GM12878 (cell line): ENCODE measurements around the gene BNIP1. TPM values are rescaled to one million over a fixed set of nuclear protein-coding genes. Genes with fewer than 3 reads are reported as not detected.

Source experiments
- ATAC-seq: fragments of 200-7000 bp; cut with Tn5 transposase; 3 replicates; pipeline ENCODE4 v1.9.1; 2020; ENCODE audit warnings: mild to moderate bottlenecking, moderate library complexity
- BruUV-seq: library from RNA; stranded (reverse); fragments of 400-500 nt; replicated peaks from 2 replicates; lab custom pipeline; 2021; lab: Mats Ljungman, UMichigan
- CTCF ChIA-PET: fragments of 300-600 bp; sonication (Branson Sonifier 250); formaldehyde crosslinking; extraction: SDS; loops from one replicate; lab custom pipeline; 2021; ENCODE audit warnings: inconsistent platforms; lab: Yijun Ruan, JAX
- POLR2A ChIA-PET: fragments of 350-600 bp; formaldehyde crosslinking; extraction: SDS; loops from one replicate; lab custom pipeline; 2021; ENCODE audit warnings: inconsistent platforms; lab: Charles Lee
- RAD21 ChIA-PET: fragments of 300-600 bp; sonication (Branson Sonifier 250); formaldehyde crosslinking; loops from one replicate; lab custom pipeline; 2023; ENCODE audit warnings: antibody characterized with exemption; ENCODE audit not compliant: unreplicated experiment; lab: Charles Lee
- SMC1A ChIA-PET: fragments of 300-600 bp; sonication (Branson Sonifier 250); formaldehyde crosslinking; loops from one replicate; lab custom pipeline; 2023; ENCODE audit not compliant: unreplicated experiment, uncharacterized antibody; lab: Charles Lee
- DNase-seq: peaks from one replicate; pipeline ENCODE4 v3.0.0-alpha.2; 2011; ENCODE audit warnings: low read depth, low spot score
- FAIRE-seq: peaks from 3 replicates; lab custom pipeline; 2011; peaks lifted over from hg19 to GRCh38; lab: Jason Lieb, UNC
- H2AFZ ChIP-seq: 2 replicates; pipeline ENCODE4 v1.6.0; 2011; ENCODE audit warnings: low read depth, low read length, control low read depth; ENCODE audit not compliant: control insufficient read depth
- H3K27ac ChIP-seq: 2 replicates; pipeline ENCODE4 v1.5.1; 2011; ENCODE audit warnings: control low read depth; ENCODE audit not compliant: control insufficient read depth, insufficient read depth
- H3K27me3 ChIP-seq, 2 experiments: replicated peaks in 1 of 2; 2 replicates each; pipeline versions ENCODE4 v1.6.0 to v1.6.1; 2011; ENCODE audit warnings: low read length in 1 of 2; ENCODE audit not compliant: control insufficient read depth in 2 of 2, insufficient read depth in 2 of 2
- H3K36me3 ChIP-seq, 2 experiments: 2 replicates each; pipeline ENCODE4 v1.5.1; 2011; ENCODE audit warnings: low read length in 1 of 2; ENCODE audit not compliant: control insufficient read depth in 2 of 2, insufficient read depth in 2 of 2
- H3K4me1 ChIP-seq: 2 replicates; pipeline ENCODE4 v1.6.1; 2011; ENCODE audit warnings: mild to moderate bottlenecking, low read length, moderate library complexity, mixed read lengths; ENCODE audit not compliant: control insufficient read depth, insufficient read depth
- H3K4me2 ChIP-seq: 2 replicates; pipeline ENCODE4 v1.6.0; 2011; ENCODE audit warnings: control low read depth; ENCODE audit not compliant: control insufficient read depth, insufficient read depth
- H3K4me3 ChIP-seq: fragments of 200-600 bp; sonication (generic); 2 replicates; pipeline ENCODE4 v1.5.1; 2016
- H3K79me2 ChIP-seq: 2 replicates; pipeline ENCODE4 v1.6.0; 2011; ENCODE audit warnings: low read length; ENCODE audit not compliant: control insufficient read depth, insufficient read depth
- H3K9ac ChIP-seq: 2 replicates; pipeline ENCODE4 v1.8.0; 2011; ENCODE audit warnings: low read length, control low read depth, mixed read lengths; ENCODE audit not compliant: control insufficient read depth, insufficient read depth
- H3K9me3 ChIP-seq: replicated peaks from 3 replicates; pipeline ENCODE4 v1.5.1; 2011; ENCODE audit warnings: mild to moderate bottlenecking, low read length; ENCODE audit not compliant: control insufficient read depth, insufficient read depth
- H4K20me1 ChIP-seq: 2 replicates; pipeline ENCODE4 v1.6.0; 2011; ENCODE audit not compliant: control insufficient read depth, insufficient read depth
- CUX1 ChIP-seq: IDR thresholded peaks from 2 replicates; pipeline ENCODE4 v1.6.1; 2012; ENCODE audit warnings: improper control_type of control experiment, low read depth, low read length; ENCODE audit not compliant: insufficient replicate concordance
- ESRRA ChIP-seq: IDR thresholded peaks from 2 replicates; pipeline ENCODE4 v1.6.1; 2012; ENCODE audit warnings: mild to moderate bottlenecking, low read length, improper control_type of control experiment
- MYC ChIP-seq: IDR thresholded peaks from 2 replicates; pipeline ENCODE4 v1.6.1; 2011; ENCODE audit warnings: mild to moderate bottlenecking, low read length, moderate library complexity, inconsistent platforms; ENCODE audit not compliant: insufficient read depth, insufficient replicate concordance, insufficient read length, severe bottlenecking
- NBN ChIP-seq: fragments of 450-650 bp; IDR thresholded peaks from 2 replicates; pipeline ENCODE4 v1.6.1; 2016
- RFX5 ChIP-seq: IDR thresholded peaks from 2 replicates; pipeline ENCODE4 v1.6.1; 2011; ENCODE audit warnings: low read depth, low read length, improper control_type of control experiment
- SUPT20H ChIP-seq: IDR thresholded peaks from 2 replicates; pipeline ENCODE4 v1.6.1; 2011; ENCODE audit warnings: low read depth, mild to moderate bottlenecking, low read length, moderate library complexity, borderline replicate concordance; ENCODE audit not compliant: control insufficient read depth
- TCF7 ChIP-seq: IDR thresholded peaks from 2 replicates; pipeline ENCODE4 v1.6.1; 2014; ENCODE audit warnings: antibody characterized with exemption, borderline replicate concordance
- USF2 ChIP-seq: IDR thresholded peaks from 2 replicates; pipeline ENCODE4 v1.6.1; 2011; ENCODE audit warnings: low read depth, low read length, improper control_type of control experiment, borderline replicate concordance
- ZNF622 ChIP-seq: fragments of 450-650 bp; IDR thresholded peaks from 2 replicates; pipeline ENCODE4 v1.6.1; 2017; ENCODE audit warnings: mild to moderate bottlenecking, inconsistent platforms
- WGBS: methylation state at CpG from one replicate; pipeline ENCODE4 v1.1.6; 2016; ENCODE audit warnings: low lambda C conversion rate; ENCODE audit not compliant: insufficient replicate concordance, insufficient coverage; ENCODE audit errors: missing lambda C conversion rate; 5-methylcytosine and 5-hydroxymethylcytosine counted together
- in situ Hi-C: fragments of 300-500 bp; cut with MboI; formaldehyde crosslinking; loops from 9 replicates; pipeline ENCODE4 v1.14.3; 2018; ENCODE audit warnings: mixed read lengths
- intact Hi-C: fragments of 100-400 bp; cut with micrococcal nuclease; formaldehyde crosslinking; loops from one replicate; pipeline ENCODE4 v1.14.2; 2022; ENCODE audit not compliant: unreplicated experiment
- polyA plus RNA-seq, 11 experiments: library from polyadenylated mRNA; depleted of rRNA in 4 of 11; unstranded in 6 of 11; stranded (reverse) in 5 of 11; fragments of >200 nt; fragmentation: Nextera tagmentation in 4 of 11; fragmentation: Illumina TruSeq in 1 of 11; extraction: Ambion mirVana in 4 of 11; extraction: Trizol in 1 of 11; gene quantifications; 1 replicate in 1 of 11; 2 replicates in 10 of 11; pipeline versions ENCODE4 v1.2.1 to v1.2.3, GENCODE V29; 2011 to 2016; ENCODE audit warnings: inconsistent platforms in 2 of 11, missing spikeins in 2 of 11, low read depth in 1 of 11
- total RNA-seq, 4 experiments: library from RNA; depleted of rRNA in 3 of 4; stranded (reverse); fragments of >200 nt in 3 of 4; fragmentation: Illumina TruSeq in 1 of 4; extraction: Trizol in 1 of 4; gene quantifications; 2 replicates each; pipeline versions ENCODE4 v1.2.1 to v1.2.3, GENCODE V29; 2013 to 2021
- TF ChIP-seq, protein P1 (sequence below), 3 experiments: IDR thresholded peaks in 2 of 3; conservative IDR thresholded peaks in 1 of 3; 2 replicates each; pipeline ENCODE4 v1.5.1; 2011; ENCODE audit warnings: low read depth in 3 of 3, low read length in 3 of 3, mild to moderate bottlenecking in 3 of 3, control low read depth in 2 of 3, moderate library complexity in 2 of 3, inconsistent platforms in 1 of 3, mixed read lengths in 1 of 3; ENCODE audit not compliant: control insufficient read depth in 2 of 3, insufficient read depth in 1 of 3; ENCODE audit errors: extremely low read depth in 1 of 3
- TF ChIP-seq, protein P2 (sequence below): IDR thresholded peaks from 2 replicates; pipeline ENCODE4 v1.6.1; 2011; ENCODE audit warnings: borderline replicate concordance, low read depth, mild to moderate bottlenecking, moderate library complexity, mixed read lengths, low read length; ENCODE audit not compliant: insufficient read depth; ENCODE audit errors: extremely low read length
- TF ChIP-seq, protein P3 (sequence below): fragments of 450-650 bp; conservative IDR thresholded peaks from 2 replicates; pipeline ENCODE4 v1.6.1; 2017; ENCODE audit warnings: mild to moderate bottlenecking, moderate library complexity

BNIP1 gene
- total and polyA plus RNA-seq, 10 of the 15 experiments (the other 5 are each of a cell fraction or from before 2014, with no cell fraction given), result 20.5 to 62.5 (median 27.4) TPM

DNA sequence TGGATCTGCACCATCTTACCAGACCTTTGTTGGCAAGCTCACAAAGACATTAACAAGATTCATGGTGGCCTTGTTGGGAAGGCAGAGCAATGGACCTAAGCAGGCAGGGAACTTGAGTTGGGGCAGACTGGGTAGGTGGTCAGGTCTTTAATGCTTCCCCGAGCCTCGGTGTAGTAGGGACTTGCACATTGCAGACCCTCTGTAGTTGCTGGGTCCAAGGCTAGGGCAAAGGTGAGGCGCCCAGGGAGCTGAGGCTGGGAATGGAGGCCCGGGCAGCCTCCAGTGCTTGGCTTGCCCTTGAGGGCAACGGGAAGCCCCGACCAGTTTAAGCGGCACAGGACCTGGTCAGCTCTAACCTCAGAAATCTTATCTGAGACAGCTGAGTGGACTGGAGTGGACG is 66.5 kb downstream of the BNIP1 start:
- Histone ChIP-seq H3K4me3 (no peak overlapping the region), H3K27me3 (no peaks in the 10 kb centered on the region), H3K79me2 (no peaks in the 10 kb centered on the region), H3K27ac (no peak overlapping the region), H3K36me3 (no peaks in the 10 kb centered on the region), H3K4me2 (no peak overlapping the region), H2AFZ (no peak overlapping the region), H3K4me1 (no peaks in the 10 kb centered on the region), H4K20me1 (no peaks in the 10 kb centered on the region), H3K9me3 (no peaks in the 10 kb centered on the region), H3K9ac (no peak overlapping the region)
- in situ Hi-C loops (no loop called here), intact Hi-C loops (no loop called here)
- ChIA-PET RAD21 (no interaction called here), SMC1A (no interaction called here), POLR2A (no interaction called here), CTCF (no interaction called here)
- 31% methylated on average over 8 of the region's 8 CpGs for WGBS
- no TSS peak for BruUV-seq
- ATAC-seq (no peak), DNase-seq (no peak), FAIRE-seq (no peak)
- no peak for TF ChIP-seq CUX1
- TF ChIP-seq ESRRA, result no peak
- TF ChIP-seq MYC, result no peak
- no peak for TF ChIP-seq ZNF622
- TF ChIP-seq NBN, result no peak
- no peak for TF ChIP-seq USF2
- TF ChIP-seq TCF7, result no peak
- no peak for TF ChIP-seq SUPT20H
- TF ChIP-seq, protein P1, sequence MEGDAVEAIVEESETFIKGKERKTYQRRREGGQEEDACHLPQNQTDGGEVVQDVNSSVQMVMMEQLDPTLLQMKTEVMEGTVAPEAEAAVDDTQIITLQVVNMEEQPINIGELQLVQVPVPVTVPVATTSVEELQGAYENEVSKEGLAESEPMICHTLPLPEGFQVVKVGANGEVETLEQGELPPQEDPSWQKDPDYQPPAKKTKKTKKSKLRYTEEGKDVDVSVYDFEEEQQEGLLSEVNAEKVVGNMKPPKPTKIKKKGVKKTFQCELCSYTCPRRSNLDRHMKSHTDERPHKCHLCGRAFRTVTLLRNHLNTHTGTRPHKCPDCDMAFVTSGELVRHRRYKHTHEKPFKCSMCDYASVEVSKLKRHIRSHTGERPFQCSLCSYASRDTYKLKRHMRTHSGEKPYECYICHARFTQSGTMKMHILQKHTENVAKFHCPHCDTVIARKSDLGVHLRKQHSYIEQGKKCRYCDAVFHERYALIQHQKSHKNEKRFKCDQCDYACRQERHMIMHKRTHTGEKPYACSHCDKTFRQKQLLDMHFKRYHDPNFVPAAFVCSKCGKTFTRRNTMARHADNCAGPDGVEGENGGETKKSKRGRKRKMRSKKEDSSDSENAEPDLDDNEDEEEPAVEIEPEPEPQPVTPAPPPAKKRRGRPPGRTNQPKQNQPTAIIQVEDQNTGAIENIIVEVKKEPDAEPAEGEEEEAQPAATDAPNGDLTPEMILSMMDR (IDR thresholded peaks at IDR 0.05 in 2 of 3, conservative IDR thresholded peaks at IDR 0.05 in 1 of 3; ENCODE audit: control insufficient read depth in 2 of 3, extremely low read depth in 1 of 3, insufficient read depth in 1 of 3, low read depth in 3 of 3, low read length in 3 of 3), result no peak
- TF ChIP-seq, protein P2, sequence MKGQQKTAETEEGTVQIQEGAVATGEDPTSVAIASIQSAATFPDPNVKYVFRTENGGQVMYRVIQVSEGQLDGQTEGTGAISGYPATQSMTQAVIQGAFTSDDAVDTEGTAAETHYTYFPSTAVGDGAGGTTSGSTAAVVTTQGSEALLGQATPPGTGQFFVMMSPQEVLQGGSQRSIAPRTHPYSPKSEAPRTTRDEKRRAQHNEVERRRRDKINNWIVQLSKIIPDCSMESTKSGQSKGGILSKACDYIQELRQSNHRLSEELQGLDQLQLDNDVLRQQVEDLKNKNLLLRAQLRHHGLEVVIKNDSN, result no peak
- TF ChIP-seq, protein P3, sequence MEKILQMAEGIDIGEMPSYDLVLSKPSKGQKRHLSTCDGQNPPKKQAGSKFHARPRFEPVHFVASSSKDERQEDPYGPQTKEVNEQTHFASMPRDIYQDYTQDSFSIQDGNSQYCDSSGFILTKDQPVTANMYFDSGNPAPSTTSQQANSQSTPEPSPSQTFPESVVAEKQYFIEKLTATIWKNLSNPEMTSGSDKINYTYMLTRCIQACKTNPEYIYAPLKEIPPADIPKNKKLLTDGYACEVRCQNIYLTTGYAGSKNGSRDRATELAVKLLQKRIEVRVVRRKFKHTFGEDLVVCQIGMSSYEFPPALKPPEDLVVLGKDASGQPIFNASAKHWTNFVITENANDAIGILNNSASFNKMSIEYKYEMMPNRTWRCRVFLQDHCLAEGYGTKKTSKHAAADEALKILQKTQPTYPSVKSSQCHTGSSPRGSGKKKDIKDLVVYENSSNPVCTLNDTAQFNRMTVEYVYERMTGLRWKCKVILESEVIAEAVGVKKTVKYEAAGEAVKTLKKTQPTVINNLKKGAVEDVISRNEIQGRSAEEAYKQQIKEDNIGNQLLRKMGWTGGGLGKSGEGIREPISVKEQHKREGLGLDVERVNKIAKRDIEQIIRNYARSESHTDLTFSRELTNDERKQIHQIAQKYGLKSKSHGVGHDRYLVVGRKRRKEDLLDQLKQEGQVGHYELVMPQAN, result no peak
- no peak for TF ChIP-seq RFX5
